Epithelial cell of proximal tubule (primary cell): Measurements from ENCODE around the gene SLC1A2. TPM values are rescaled to one million over a fixed set of nuclear protein-coding genes. Genes with fewer than 3 reads are reported as not detected.

ENCODE experiments used
- DNase-seq: peaks from one replicate; pipeline ENCODE4 v3.0.0-alpha.2; 2011; ENCODE audit warnings: low read depth
- H3K4me3 ChIP-seq: 2 replicates; pipeline ENCODE4 v1.5.1; 2011; ENCODE audit warnings: low read depth, mild to moderate bottlenecking, low read length
- CTCF ChIP-seq: conservative IDR thresholded peaks from 2 replicates; pipeline ENCODE4 v1.5.1; 2012; ENCODE audit warnings: low read depth, mild to moderate bottlenecking, low read length
- total RNA-seq: library from RNA; depleted of rRNA; stranded (reverse); fragments of >200 nt; gene quantifications from 2 replicates; pipeline ENCODE4 v1.2.3, GENCODE V29; 2015

Gene SLC1A2
- total RNA-seq, 1 donor from 2014 or later, result not detected

GRCh38 chr11:35271031-35271430 is 148.3 kb downstream of the SLC1A2 start:
- TF ChIP-seq CTCF, result no peak
- no peak overlapping the region for H3K4me3 ChIP-seq
- no peak for DNase-seq

- no peak for TF ChIP-seq CTCF
- no peak for DNase-seq
- no peak overlapping the region for H3K4me3 ChIP-seq
These were observed 149.0 kb downstream of the SLC1A2 start for GRCh38 chr11:35270342-35270741.

- no peak for DNase-seq
- TF ChIP-seq CTCF, result no peak
These were observed 151.9 kb downstream of the SLC1A2 start for GRCh38 chr11:35267504-35267903.

GRCh38 chr11:35265755-35266454 is 153.5 kb downstream of the SLC1A2 start:
- no peak for DNase-seq
- no peak overlapping the region for H3K4me3 ChIP-seq
- TF ChIP-seq CTCF, result no peak

More at GRCh38 chr11:35267504-35267903, 151.9 kb downstream of the SLC1A2 start:
- H3K4me3 ChIP-seq, result no peak overlapping the region

- no peak for TF ChIP-seq CTCF
- DNase-seq, result no peak
- H3K4me3 ChIP-seq, result no peak overlapping the region
These were observed 156.6 kb downstream of the SLC1A2 start for GRCh38 chr11:35262735-35263134.

GRCh38 chr11:35262056-35262455 is 157.3 kb downstream of the SLC1A2 start:
- H3K4me3 ChIP-seq, result no peak overlapping the region
- DNase-seq, result no peak
- no peak for TF ChIP-seq CTCF

- H3K4me3 ChIP-seq, result no peak overlapping the region
- no peak for TF ChIP-seq CTCF
- no peak for DNase-seq
These were observed 158.2 kb downstream of the SLC1A2 start for GRCh38 chr11:35261197-35261596.
